ENCODE results near the gene GNAQ.

The GNAQ gene

DNA sequence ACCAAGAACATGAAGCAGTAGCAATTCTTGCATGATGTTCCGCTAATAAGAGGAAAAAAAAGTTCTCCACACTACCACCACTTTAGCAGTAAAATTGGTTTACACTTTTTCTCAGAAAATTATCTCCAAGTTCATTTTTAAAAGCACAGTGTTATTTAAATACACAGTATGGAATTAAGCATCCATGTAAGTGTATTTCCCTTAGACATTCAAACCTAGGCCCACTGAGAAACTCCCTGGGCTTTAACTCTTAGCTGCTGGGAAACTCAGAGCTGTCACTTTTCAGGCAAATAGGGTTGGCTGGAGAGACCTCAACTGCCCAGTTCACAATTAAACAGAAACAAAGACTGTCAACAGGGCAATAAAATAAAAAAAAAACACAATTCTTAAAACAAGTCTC is 2.7 kb downstream of the GNAQ start:
- no peak overlapping the region for H3K4me3 ChIP-seq (ENCODE audit: low read length)

GRCh38 chr9:78026947-78027346 is 4.7 kb downstream of the GNAQ start:
- no peaks in the 10 kb centered on the region for H3K9me2 ChIP-seq (replicated peaks; ENCODE audit: control insufficient read depth, low read length)
- no peak overlapping the region for H3K4me2 ChIP-seq (ENCODE audit: low read length)
- H3K36me3 ChIP-seq (ENCODE audit: control insufficient read depth, low read length): no peaks in the 10 kb centered on the region
- H3K4me1 ChIP-seq (ENCODE audit: control insufficient read depth, low read length): no peaks in the 10 kb centered on the region
- no peak overlapping the region for H3K4me3 ChIP-seq (ENCODE audit: low read length)
- no peak overlapping the region for H3K27ac ChIP-seq (ENCODE audit: low read depth, low read length)
- no peaks in the 10 kb centered on the region for H3K79me2 ChIP-seq (ENCODE audit: control insufficient read depth, low read length)
- H3K27me3 ChIP-seq (ENCODE audit: control insufficient read depth, low read length): peaks cover 12% of the 10 kb centered on the region
- H3K9me3 ChIP-seq (ENCODE audit: control insufficient read depth, insufficient read depth, low read length): no peaks in the 10 kb centered on the region
- no peak for TF ChIP-seq EZH2phosphoT487 (IDR thresholded peaks at IDR 0.05; ENCODE audit: borderline replicate concordance, low read length)
- TF ChIP-seq, protein P1, sequence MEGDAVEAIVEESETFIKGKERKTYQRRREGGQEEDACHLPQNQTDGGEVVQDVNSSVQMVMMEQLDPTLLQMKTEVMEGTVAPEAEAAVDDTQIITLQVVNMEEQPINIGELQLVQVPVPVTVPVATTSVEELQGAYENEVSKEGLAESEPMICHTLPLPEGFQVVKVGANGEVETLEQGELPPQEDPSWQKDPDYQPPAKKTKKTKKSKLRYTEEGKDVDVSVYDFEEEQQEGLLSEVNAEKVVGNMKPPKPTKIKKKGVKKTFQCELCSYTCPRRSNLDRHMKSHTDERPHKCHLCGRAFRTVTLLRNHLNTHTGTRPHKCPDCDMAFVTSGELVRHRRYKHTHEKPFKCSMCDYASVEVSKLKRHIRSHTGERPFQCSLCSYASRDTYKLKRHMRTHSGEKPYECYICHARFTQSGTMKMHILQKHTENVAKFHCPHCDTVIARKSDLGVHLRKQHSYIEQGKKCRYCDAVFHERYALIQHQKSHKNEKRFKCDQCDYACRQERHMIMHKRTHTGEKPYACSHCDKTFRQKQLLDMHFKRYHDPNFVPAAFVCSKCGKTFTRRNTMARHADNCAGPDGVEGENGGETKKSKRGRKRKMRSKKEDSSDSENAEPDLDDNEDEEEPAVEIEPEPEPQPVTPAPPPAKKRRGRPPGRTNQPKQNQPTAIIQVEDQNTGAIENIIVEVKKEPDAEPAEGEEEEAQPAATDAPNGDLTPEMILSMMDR (IDR thresholded peaks at IDR 0.05; ENCODE audit: low read depth, low read length, poor library complexity, severe bottlenecking): no peak
- H4K20me1 ChIP-seq (ENCODE audit: control insufficient read depth, insufficient read depth, low read depth, low read length): no peaks in the 10 kb centered on the region
- H3F3A ChIP-seq (ENCODE audit: control insufficient read depth, insufficient read depth): no peaks in the 10 kb centered on the region

More for the DNA sequence above, 2.7 kb downstream of the GNAQ start:
- TF ChIP-seq, protein P1 (IDR thresholded peaks at IDR 0.05; ENCODE audit: low read depth, low read length, poor library complexity, severe bottlenecking): no peak
- Histone ChIP-seq H3K79me2 (ENCODE audit: control insufficient read depth, low read length) (no peaks in the 10 kb centered on the region), H3K9me3 (ENCODE audit: control insufficient read depth, insufficient read depth, low read length) (no peaks in the 10 kb centered on the region), H3K36me3 (ENCODE audit: control insufficient read depth, low read length) (no peaks in the 10 kb centered on the region), H3K4me1 (ENCODE audit: control insufficient read depth, low read length) (no peaks in the 10 kb centered on the region), H3K4me2 (ENCODE audit: low read length) (no peak overlapping the region), H3F3A (ENCODE audit: control insufficient read depth, insufficient read depth) (no peaks in the 10 kb centered on the region), H3K27me3 (ENCODE audit: control insufficient read depth, low read length) (peaks cover 23% of the 10 kb centered on the region), H3K27ac (ENCODE audit: low read depth, low read length) (no peak overlapping the region), H3K9me2 (replicated peaks; ENCODE audit: control insufficient read depth, low read length) (no peaks in the 10 kb centered on the region), H4K20me1 (ENCODE audit: control insufficient read depth, insufficient read depth, low read depth, low read length) (no peaks in the 10 kb centered on the region)

DNA sequence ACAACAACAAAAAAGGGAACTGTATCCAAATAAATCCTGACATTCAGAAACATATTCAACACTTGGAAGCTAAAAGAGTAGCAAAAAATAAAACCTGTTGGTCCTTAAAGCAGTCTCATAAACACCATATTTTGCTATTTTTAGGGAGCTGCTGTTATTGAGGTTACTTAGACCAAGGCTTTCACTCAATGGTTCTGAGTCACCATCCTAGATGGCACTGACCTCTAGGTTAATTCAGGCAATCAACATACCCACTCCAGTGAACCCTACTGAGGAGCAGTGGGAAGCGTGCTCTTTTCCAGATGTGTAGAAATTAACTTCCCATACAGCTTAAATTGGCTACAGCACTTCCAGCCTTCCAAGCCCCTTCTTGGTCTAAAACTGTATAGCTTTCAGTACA is 5.2 kb downstream of the GNAQ start:
- H3K79me2 ChIP-seq (ENCODE audit: control insufficient read depth, low read length): no peaks in the 10 kb centered on the region
- no peaks in the 10 kb centered on the region for H3K9me3 ChIP-seq (ENCODE audit: control insufficient read depth, insufficient read depth, low read length)
- peaks cover 14% of the 10 kb centered on the region for H3K27me3 ChIP-seq (ENCODE audit: control insufficient read depth, low read length)
- no peak overlapping the region for H3K4me3 ChIP-seq (ENCODE audit: low read length)
- H3K36me3 ChIP-seq (ENCODE audit: control insufficient read depth, low read length): no peaks in the 10 kb centered on the region
- no peaks in the 10 kb centered on the region for H3K4me1 ChIP-seq (ENCODE audit: control insufficient read depth, low read length)
- no peak overlapping the region for H3K27ac ChIP-seq (ENCODE audit: low read depth, low read length)
- H3F3A ChIP-seq (ENCODE audit: control insufficient read depth, insufficient read depth): no peaks in the 10 kb centered on the region
- H3K4me2 ChIP-seq (ENCODE audit: low read length): no peak overlapping the region
- H3K9me2 ChIP-seq (replicated peaks; ENCODE audit: control insufficient read depth, low read length): no peaks in the 10 kb centered on the region
- TF ChIP-seq EZH2phosphoT487 (IDR thresholded peaks at IDR 0.05; ENCODE audit: borderline replicate concordance, low read length): no peak
- TF ChIP-seq, protein P1 (IDR thresholded peaks at IDR 0.05; ENCODE audit: low read depth, low read length, poor library complexity, severe bottlenecking): no peak
- H4K20me1 ChIP-seq (ENCODE audit: control insufficient read depth, insufficient read depth, low read depth, low read length): no peaks in the 10 kb centered on the region

DNA sequence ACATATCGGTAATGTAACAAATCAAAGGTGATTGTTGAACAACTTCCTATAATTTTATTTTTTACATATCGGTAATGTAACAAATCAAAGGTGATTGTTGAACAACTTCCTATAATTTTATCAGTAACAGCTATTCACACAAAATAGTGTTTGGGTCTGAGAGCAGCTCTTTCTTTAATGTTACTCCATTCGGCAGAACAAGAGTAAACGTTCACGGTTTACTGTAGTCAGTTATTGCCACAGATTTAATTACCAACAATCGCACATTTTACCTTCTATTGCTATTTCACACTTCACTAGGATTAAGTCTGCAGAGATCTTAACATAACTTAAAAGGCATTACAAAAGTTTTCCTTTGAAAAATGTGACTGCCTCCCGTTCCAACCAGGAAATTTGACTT is 6.4 kb downstream of the GNAQ start:
- Histone ChIP-seq H3K79me2 (ENCODE audit: control insufficient read depth, low read length) (no peaks in the 10 kb centered on the region), H3K9me2 (replicated peaks; ENCODE audit: control insufficient read depth, low read length) (no peaks in the 10 kb centered on the region), H3K27ac (ENCODE audit: low read depth, low read length) (no peak overlapping the region), H3K4me2 (ENCODE audit: low read length) (no peak overlapping the region), H3K27me3 (ENCODE audit: control insufficient read depth, low read length) (peaks cover 15% of the 10 kb centered on the region), H3K4me1 (ENCODE audit: control insufficient read depth, low read length) (no peaks in the 10 kb centered on the region), H3K36me3 (ENCODE audit: control insufficient read depth, low read length) (no peaks in the 10 kb centered on the region), H4K20me1 (ENCODE audit: control insufficient read depth, insufficient read depth, low read depth, low read length) (no peaks in the 10 kb centered on the region), H3F3A (ENCODE audit: control insufficient read depth, insufficient read depth) (no peaks in the 10 kb centered on the region), H3K9me3 (ENCODE audit: control insufficient read depth, insufficient read depth, low read length) (no peaks in the 10 kb centered on the region), H3K4me3 (ENCODE audit: low read length) (no peak overlapping the region)
- TF ChIP-seq, protein P1 (IDR thresholded peaks at IDR 0.05; ENCODE audit: low read depth, low read length, poor library complexity, severe bottlenecking): no peak
- TF ChIP-seq EZH2phosphoT487 (IDR thresholded peaks at IDR 0.05; ENCODE audit: borderline replicate concordance, low read length): no peak

Data from DOHH2 (cell line).